Measurements from ENCODE around the gene RTKN2.

Gene RTKN2

DNA sequence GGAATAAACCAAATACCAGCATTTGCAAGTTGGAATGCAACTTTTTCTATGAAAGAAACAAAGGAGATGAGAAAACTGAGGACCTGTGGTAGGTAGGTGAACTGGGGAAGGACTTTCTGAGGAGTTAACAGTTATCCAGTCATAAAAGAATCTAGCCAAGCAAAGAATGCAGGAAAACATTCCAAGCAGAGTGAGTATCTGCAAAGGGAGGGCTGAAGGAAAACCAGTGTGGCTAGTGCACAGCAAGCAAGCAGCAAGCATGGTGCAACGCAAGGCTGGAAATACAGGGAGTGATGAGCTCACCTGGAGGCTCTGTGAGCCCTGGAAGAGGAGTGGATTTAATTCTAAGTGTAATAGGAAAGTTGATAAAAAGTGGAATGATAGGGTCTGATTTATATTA lies 44.0 kb downstream of the RTKN2 start:
- no peak for DNase-seq (ENCODE audit: low spot score)

DNA sequence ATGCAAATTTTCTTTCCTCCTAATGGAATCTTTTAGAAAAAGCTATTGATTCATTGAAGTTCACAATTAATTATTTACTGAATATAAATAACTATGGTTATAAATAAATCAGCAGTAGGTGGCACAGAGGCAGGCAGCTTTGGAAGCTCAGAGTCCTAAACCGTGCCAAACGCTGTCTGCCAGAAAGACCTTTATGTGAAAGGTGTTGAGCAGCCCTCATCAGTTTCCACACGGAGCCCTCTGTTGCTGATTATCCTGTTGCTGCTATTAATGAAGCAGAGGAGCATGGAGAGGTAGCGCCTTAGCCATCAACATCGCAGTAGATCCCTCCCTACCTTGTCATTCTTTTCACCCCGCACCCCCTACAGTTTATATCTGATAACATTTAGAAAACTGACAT lies 51.0 kb downstream of the RTKN2 start:
- DNase-seq (ENCODE audit: low spot score): no peak

DNA sequence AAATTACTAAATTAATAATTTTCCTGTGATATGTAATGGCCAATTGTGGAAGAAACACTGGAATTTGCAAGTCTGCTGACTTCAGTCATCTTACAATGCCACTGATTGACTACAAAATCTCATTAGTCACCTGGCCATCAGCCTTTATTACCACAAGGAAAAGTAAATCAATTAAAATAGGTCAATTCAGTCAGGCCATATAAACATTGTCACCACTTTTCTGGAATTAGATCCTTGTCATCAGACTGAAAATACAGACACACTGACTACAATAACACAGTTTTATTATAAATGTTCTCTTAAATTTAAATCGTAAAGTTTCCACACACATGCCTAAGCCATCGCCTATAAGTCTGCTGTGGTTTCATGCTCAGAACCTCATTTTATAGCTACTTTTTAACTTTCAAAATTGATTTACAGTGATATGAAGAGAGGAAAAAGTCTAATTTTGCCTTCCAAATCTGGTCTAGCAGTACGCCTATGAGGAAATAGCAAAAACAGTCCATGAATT lies 54.2 kb downstream of the RTKN2 start:
- no peak for DNase-seq (ENCODE audit: low spot score)

GRCh38 chr10:62205750-62206399 lies 62.8 kb downstream of the RTKN2 start:
- DNase-seq (ENCODE audit: low spot score): no peak

- peak; percentile 52 for DNase-seq (ENCODE audit: low spot score)
Measured at GRCh38 chr10:62199584-62199983, 69.1 kb downstream of the RTKN2 start.

GRCh38 chr10:62196528-62196927 lies 72.1 kb downstream of the RTKN2 start:
- DNase-seq (ENCODE audit: low spot score): no peak

- no peak for DNase-seq (ENCODE audit: low spot score)
Measured at GRCh38 chr10:62195675-62195926, 73.0 kb downstream of the RTKN2 start.

GRCh38 chr10:62194924-62195674 lies 73.5 kb downstream of the RTKN2 start:
- DNase-seq (ENCODE audit: low spot score): no peak

DNA sequence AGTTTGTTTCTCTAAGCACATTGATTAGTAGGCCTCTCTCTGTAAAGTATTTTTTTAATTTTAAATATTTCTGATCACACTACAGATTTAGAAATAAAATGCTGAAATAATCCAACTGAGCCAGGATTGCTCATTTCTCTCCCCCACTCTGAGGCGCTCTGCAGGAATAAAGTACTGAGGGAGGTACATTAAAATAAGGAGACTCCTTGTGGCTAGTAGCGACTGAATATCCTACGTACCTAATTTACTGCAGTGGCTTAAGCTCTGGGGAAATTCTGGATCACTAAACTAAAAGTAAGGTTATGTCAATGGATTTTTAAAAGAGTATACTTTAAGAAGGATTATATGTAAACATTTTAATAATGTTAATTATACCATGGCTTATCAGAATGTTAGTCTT lies 75.2 kb downstream of the RTKN2 start:
- DNase-seq (ENCODE audit: low spot score): no peak

- DNase-seq (ENCODE audit: low spot score): no peak
Measured at GRCh38 chr10:62189131-62189530, 79.5 kb downstream of the RTKN2 start.

DNA sequence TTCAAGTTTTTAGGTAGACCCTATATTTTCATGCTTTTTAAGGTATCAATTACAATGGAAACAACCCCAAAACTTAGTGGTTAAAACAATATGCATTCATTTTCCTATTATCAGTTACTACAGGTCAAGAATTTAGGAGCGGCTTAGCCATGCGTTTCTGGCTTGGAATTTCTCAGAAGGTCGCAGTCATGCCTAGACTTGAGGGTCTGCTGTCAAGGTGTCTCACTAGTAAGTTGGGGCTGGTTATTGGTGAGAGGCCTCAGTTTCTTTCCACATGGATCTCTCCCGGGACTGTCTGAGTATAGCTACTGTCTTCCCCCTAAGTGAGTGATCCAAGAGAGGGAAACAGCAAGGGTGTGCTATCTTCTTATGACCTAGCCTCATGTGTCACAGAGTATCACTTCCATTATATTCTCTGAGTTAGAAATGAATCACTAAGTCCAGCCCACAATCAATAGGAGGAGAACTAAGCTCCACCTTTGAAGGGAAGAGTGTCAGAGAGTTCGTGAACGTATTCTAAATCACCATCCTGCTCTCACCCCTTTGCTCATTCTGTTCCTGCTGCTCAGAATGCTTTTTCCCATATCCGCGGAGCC lies 80.5 kb downstream of the RTKN2 start:
- no peak for DNase-seq (ENCODE audit: low spot score)

- peak; percentile 22 for DNase-seq (ENCODE audit: low spot score)
Measured at GRCh38 chr10:62186999-62187675, 81.5 kb downstream of the RTKN2 start.

GRCh38 chr10:62185919-62186692 lies 82.5 kb downstream of the RTKN2 start:
- DNase-seq (ENCODE audit: low spot score): no peak

- DNase-seq (ENCODE audit: low spot score): peak; percentile 73
Measured at GRCh38 chr10:62183857-62184795, 84.5 kb downstream of the RTKN2 start.

GRCh38 chr10:62183442-62183841 lies 85.2 kb downstream of the RTKN2 start:
- DNase-seq (ENCODE audit: low spot score): peak; percentile 91

DNA sequence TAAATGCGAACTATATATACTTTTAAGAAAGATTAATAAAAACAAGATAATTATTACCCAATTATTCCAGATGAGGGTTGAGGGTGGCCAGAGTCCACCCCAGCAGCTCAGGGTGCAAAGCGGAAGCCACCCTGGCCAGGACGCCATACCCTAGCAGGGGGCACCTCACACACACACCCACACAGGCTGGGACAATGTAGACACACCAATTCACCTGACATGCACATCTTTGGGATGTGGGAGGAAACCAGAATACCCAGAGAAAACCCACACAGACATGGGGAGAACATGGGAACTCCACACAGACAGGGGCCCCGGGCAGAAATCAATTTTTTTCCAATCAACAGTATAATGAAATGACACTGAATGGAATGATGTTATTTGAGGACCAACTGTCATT lies 86.0 kb downstream of the RTKN2 start:
- no peak for DNase-seq (ENCODE audit: low spot score)

- no peak for DNase-seq (ENCODE audit: low spot score)
Measured at GRCh38 chr10:62182171-62182570, 86.5 kb downstream of the RTKN2 start.

DNA sequence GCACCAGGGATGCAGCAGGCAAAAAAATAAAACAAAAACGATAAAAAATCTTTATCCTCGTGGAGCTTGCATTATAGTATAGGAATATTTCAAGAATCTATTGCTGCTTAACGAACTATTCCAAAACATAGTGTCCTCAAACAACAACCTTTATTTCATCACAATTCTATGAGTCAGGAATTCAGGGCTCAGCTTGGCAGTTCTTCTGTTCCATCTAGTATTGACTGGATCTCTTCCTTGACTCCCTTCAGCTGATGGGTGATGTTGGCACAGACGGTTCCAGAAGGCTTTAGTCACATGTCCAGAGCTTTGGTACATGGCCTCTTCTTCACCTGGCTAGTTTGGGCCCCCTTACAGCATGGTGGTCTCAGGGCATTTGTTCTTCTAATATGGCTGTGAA lies 88.0 kb downstream of the RTKN2 start:
- DNase-seq (ENCODE audit: low spot score): no peak

GRCh38 chr10:62178568-62178967 lies 90.1 kb downstream of the RTKN2 start:
- DNase-seq (ENCODE audit: low spot score): no peak

DNA sequence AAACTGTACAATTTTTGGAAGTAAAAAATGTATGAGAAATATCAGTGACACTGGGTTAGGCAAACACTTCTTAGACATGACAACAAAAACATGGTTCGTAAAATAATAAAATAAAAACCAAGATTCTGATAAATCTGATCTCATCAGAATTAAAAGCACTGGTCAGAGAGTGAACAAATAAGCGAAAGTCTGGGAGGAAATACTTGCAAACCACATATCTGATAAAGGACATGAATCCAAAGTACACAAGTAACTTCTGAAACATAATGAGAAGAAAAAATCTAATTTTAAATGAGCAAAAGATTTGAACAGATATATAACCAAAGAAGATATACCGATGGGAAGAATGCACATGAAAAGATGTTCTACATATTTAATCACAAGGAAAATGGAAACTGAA lies 91.5 kb downstream of the RTKN2 start:
- DNase-seq (ENCODE audit: low spot score): no peak

DNA sequence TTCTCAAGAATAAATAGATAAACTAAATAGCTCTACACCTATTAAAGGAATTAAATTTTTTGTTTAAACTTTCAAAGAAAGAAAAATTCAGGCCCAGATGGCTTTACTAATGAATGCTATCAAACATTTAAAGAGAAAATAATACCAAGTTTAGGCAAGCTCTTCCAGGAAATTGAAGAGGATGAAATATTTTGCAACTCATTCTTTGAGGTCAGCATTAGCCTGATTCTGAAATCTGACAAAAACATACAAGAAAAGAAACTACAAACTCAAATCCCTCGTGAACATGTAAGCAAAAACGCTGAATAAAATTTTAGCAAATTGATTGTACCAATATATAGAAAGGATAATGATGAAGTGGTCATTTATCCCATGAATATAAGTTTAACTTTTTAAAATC lies 93.4 kb downstream of the RTKN2 start:
- no peak for DNase-seq (ENCODE audit: low spot score)
